GM10248 (cell line): ENCODE results near the gene ANKRD60.

Experiments
- CTCF ChIA-PET: fragments of 300-600 bp; sonication (Branson Sonifier 250); formaldehyde crosslinking; extraction: SDS; loops from one replicate; lab custom pipeline; 2021; ENCODE audit warnings: antibody characterized with exemption; lab: Yijun Ruan, JAX
- POLR2A ChIA-PET: fragments of 350-650 bp; sonication (Branson Sonifier 250); formaldehyde crosslinking; extraction: SDS; loops from one replicate; lab custom pipeline; 2020; ENCODE audit warnings: antibody characterized with exemption; lab: Yijun Ruan, JAX
- DNase-seq: peaks from one replicate; pipeline ENCODE4 v3.0.0; 2012; ENCODE audit errors: extremely low spot score
- TF ChIP-seq, protein P1 (sequence below): IDR thresholded peaks from 2 replicates; pipeline ENCODE4 v1.5.1; 2012; ENCODE audit warnings: mild to moderate bottlenecking, low read depth; ENCODE audit errors: extremely low read depth, missing control alignments, control extremely low read depth

The ANKRD60 gene

DNA sequence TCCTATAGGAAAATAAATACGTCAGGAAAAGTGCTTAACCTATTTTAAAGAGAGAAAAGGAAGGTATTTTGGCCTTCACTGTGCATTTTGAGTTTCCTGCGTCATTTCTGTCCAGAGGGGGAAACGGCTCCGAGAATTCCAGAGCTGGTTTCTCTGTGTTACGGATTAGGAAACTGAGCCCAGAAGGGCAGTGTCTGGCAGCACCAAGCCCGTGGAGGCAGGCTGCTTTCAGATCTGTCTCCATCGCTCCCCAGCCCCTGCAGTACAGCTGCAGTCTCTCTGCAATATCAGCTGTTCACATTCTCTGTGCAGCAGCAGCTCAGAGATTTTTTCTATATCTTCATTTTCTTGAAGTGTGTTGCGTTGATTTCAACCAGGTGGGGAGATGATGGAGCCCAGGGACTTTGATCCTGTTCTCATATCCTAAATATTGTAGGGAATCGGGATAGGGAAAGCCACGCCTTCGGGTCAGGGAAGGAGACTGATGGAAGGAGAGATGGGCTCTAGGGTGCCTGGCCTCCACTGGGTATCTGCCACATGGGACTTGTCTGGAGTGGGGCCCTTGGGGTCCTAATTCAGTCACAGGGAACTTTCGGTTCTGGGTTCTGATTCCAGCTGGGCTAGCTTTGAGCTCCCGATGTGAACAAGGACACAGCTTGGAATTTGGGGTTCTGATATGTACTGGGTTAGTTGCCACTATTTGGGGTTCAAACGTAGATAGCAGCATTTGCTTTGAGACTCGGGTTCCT is 2.8 kb downstream of the ANKRD60 start:
- CTCF ChIA-PET = interaction anchor here (1.0 to 10.1 kb wide), 3 partner anchors 9 to 624 kb away, joined by 3 to 71 read pairs (median 4); no protein-coding TSS in a partner anchor
- TF ChIP-seq, protein P1, sequence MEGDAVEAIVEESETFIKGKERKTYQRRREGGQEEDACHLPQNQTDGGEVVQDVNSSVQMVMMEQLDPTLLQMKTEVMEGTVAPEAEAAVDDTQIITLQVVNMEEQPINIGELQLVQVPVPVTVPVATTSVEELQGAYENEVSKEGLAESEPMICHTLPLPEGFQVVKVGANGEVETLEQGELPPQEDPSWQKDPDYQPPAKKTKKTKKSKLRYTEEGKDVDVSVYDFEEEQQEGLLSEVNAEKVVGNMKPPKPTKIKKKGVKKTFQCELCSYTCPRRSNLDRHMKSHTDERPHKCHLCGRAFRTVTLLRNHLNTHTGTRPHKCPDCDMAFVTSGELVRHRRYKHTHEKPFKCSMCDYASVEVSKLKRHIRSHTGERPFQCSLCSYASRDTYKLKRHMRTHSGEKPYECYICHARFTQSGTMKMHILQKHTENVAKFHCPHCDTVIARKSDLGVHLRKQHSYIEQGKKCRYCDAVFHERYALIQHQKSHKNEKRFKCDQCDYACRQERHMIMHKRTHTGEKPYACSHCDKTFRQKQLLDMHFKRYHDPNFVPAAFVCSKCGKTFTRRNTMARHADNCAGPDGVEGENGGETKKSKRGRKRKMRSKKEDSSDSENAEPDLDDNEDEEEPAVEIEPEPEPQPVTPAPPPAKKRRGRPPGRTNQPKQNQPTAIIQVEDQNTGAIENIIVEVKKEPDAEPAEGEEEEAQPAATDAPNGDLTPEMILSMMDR = no peak

DNA sequence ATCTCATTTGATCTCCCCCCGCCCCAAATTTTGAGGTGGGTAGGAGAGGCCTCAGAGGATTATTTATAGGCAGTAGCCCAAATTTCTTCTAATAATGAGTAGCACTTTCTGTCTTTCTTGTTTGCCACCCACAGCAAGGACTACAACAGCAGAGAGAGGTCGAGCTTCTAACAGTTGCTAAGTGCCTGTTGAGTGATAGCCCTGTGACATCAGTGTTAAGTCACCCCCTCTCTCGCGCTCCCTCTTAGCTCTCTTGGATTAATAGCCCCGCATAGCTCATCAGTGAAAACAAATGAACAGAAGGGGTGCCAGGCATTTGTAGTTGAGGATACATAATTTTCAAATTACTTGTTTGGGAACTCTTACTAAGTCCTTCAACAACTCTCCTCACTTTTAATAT is 3.5 kb downstream of the ANKRD60 start:
- ChIA-PET POLR2A (no interaction called here), CTCF (interaction anchor here (1.0 to 10.1 kb wide), 3 partner anchors 10 to 623 kb away, joined by 3 to 71 read pairs (median 4); no protein-coding TSS in a partner anchor)
- no peak for DNase-seq
- TF ChIP-seq, protein P1 = no peak

More for the DNA sequence above, 2.8 kb downstream of the ANKRD60 start:
- DNase-seq = no peak
- POLR2A ChIA-PET = no interaction called here

DNA sequence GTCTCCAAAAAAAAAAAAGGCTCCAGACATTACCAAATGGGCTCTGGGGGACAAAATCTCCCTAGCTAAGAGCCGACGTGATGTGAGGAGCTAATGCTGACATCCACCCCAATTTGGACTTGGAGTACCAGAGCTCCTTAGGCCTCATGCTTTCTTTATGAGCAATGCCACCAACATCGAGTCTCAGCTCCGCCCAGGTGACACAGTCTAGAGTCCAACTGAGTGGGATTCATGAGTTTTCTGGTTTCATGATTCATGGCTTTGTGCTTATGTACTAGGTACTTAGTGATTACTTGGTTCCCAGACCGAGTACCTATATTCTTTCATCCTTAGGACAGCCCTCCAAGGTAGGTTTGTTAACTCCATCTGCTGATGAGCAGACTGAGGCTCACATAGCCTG is 4.4 kb downstream of the ANKRD60 start:
- CTCF ChIA-PET = interaction anchor here (0.7 to 10.1 kb wide), 2 partner anchors 11 to 14 kb away, joined by 3 to 71 read pairs; no protein-coding TSS in a partner anchor
- POLR2A ChIA-PET = no interaction called here
- TF ChIP-seq, protein P1 = no peak
- DNase-seq = no peak

DNA sequence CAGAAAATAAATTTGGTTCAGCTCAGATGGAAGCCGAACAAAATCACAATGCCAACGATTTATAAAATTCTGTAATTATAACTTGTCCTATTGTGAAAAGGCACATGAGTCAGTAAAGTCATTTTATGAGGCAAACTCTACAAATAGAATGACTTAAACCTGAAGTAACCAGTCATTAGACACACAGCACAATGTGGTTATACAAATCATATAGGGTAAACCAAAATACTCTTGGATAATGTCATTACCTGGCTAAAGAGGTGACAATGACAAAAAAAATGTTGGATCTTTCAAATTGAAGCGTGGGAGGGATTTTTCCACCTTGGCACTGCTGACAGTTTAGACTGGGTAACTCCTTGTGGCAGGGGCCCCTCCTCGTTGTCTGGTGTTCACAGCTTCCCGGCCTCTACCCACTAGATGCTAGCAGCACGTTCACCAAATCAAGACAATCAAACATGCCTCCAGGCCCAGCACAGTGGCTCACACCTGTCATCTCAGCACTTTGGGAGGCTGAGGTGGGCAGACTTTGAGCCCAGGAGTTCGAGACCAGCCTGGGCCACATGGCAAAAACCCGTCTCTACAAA is 5.0 kb downstream of the ANKRD60 start:
- no peak for DNase-seq
- CTCF ChIA-PET = interaction anchor here (0.7 to 10.1 kb wide), 3 partner anchors 11 to 13 kb away, joined by 3 to 71 read pairs (median 4); no protein-coding TSS in a partner anchor
- TF ChIP-seq, protein P1 = no peak
- POLR2A ChIA-PET = no interaction called here

DNA sequence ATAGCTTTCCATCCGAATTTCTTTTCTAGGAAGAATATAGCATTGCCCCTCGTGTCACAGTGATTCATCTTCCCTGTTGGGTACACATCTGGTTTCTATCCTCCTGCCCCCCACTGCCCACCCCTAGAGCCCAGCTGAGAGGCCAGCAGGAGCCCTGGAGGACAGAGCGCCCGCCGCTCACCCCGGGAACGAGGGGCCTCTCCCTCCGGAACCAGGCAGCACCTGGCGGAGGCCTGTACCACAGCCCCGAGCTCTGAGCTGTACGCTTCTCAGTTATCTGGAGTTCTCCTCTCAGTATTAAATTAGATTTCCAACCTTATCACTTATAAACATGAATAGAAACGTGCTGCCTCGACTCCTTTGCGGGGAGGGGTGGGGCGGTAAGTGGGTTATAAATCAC is 6.0 kb downstream of the ANKRD60 start:
- TF ChIP-seq, protein P1 = no peak
- ChIA-PET POLR2A (no interaction called here), CTCF (interaction anchor here (1.6 to 10.1 kb wide), 2 partner anchors 10 to 13 kb away, joined by 4 to 71 read pairs; no protein-coding TSS in a partner anchor)

DNA sequence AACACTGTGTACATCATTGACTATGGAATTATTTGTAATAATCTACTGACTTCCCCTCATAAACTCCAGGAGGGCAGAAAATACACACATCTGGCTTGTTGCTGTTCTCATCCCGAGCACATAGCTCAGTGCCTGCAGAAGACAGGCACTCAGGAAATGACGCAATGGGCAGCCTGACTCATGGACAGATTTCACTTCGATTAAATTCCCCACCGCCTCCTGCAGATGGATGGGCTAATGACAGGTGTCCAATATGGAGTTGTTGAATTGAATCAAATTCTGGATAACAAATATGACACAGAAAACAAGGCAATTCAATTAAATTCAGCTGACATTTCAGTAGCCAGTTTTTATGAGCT is 9.1 kb downstream of the ANKRD60 start:
- ChIA-PET CTCF (interaction anchor here (1.2 to 10.1 kb wide), 3 partner anchors 10 to 27 kb away, joined by 5 to 71 read pairs (median 33); no protein-coding TSS in a partner anchor), POLR2A (no interaction called here)
- no peak for DNase-seq
- TF ChIP-seq, protein P1 = no peak

More for the DNA sequence above, 6.0 kb downstream of the ANKRD60 start:
- DNase-seq = no peak
